K562 (cell line): ENCODE results near the gene ODF2. TPM values are rescaled to one million over a fixed set of nuclear protein-coding genes. Genes with fewer than 3 reads are reported as not detected.

Experiments
- ARID2 ChIP-seq: fragments of 450-650 bp; IDR thresholded peaks from 2 replicates; pipeline ENCODE4 v1.6.1; 2017; ENCODE audit warnings: antibody characterized with exemption, mild to moderate bottlenecking
- CBX1 ChIP-seq: sonication (generic); IDR thresholded peaks from 2 replicates; pipeline ENCODE4 v1.6.1; 2016; ENCODE audit warnings: antibody characterized with exemption, low read depth, mild to moderate bottlenecking
- ETV5 ChIP-seq: sonication (generic); formaldehyde crosslinking; IDR thresholded peaks from 2 replicates; pipeline ENCODE4 v1.4.0; 2020; ENCODE audit warnings: low read depth, mild to moderate bottlenecking, missing genetic modification reagents
- GABPB1 ChIP-seq: sonication (generic); formaldehyde crosslinking; IDR thresholded peaks from 2 replicates; pipeline ENCODE4 v1.8.0; 2022; ENCODE audit warnings: mild to moderate bottlenecking, missing genetic modification reagents
- GABPB2 ChIP-seq: fragments of 250-450 bp; sonication (Bioruptor Pico); conservative IDR thresholded peaks from 2 replicates; pipeline ENCODE4 v1.5.1; 2021; ENCODE audit warnings: mild to moderate bottlenecking
- IFI16 ChIP-seq: fragments of 250-450 bp; sonication (Bioruptor Pico); IDR thresholded peaks from 2 replicates; pipeline ENCODE4 v2.1.2; 2022; ENCODE audit warnings: mild to moderate bottlenecking, inconsistent platforms
- JUNB ChIP-seq: fragments of 450-650 bp; formaldehyde crosslinking; conservative IDR thresholded peaks from 2 replicates; pipeline ENCODE4 v1.4.0; 2020; ENCODE audit warnings: mild to moderate bottlenecking
- JUND ChIP-seq, 2 experiments: IDR thresholded peaks; 2 replicates in 1 of 2; 3 replicates in 1 of 2; pipeline ENCODE4 v1.6.1; 2011; ENCODE audit warnings: borderline replicate concordance in 2 of 2, low read depth in 2 of 2, low read length in 2 of 2, improper control_type of control experiment in 1 of 2, missing biosample characterization in 1 of 2, missing genetic modification characterization in 1 of 2, missing genetic modification reagents in 1 of 2
- KLF16 ChIP-seq: IDR thresholded peaks from 2 replicates; pipeline ENCODE4 v1.6.1; 2016; ENCODE audit warnings: antibody characterized with exemption
- LCOR ChIP-seq: sonication (generic); formaldehyde crosslinking; IDR thresholded peaks from 2 replicates; pipeline ENCODE4 v1.8.0; 2022; ENCODE audit warnings: mild to moderate bottlenecking, missing genetic modification reagents
- MEF2D ChIP-seq: conservative IDR thresholded peaks from 2 replicates; pipeline ENCODE4 v1.6.1; 2016; ENCODE audit warnings: low read depth, missing genetic modification characterization, missing compliant biosample characterization
- NFIC ChIP-seq: fragments of 450-650 bp; IDR thresholded peaks from 2 replicates; pipeline ENCODE4 v1.6.1; 2017; ENCODE audit warnings: mild to moderate bottlenecking, inconsistent platforms
- NFYB ChIP-seq: IDR thresholded peaks from 2 replicates; pipeline ENCODE4 v1.6.1; 2011; ENCODE audit warnings: mild to moderate bottlenecking, moderate library complexity; ENCODE audit not compliant: insufficient read length; ENCODE audit errors: extremely low read depth
- RB1 ChIP-seq: fragments of 450-650 bp; IDR thresholded peaks from 2 replicates; pipeline ENCODE4 v1.6.1; 2017; ENCODE audit warnings: low read depth, mild to moderate bottlenecking
- RCOR1 ChIP-seq, 2 experiments: IDR thresholded peaks; 2 replicates each; pipeline ENCODE4 v1.6.1; 2012; ENCODE audit warnings: low read depth in 2 of 2, low read length in 2 of 2, borderline replicate concordance in 1 of 2, improper control_type of control experiment in 1 of 2
- SAFB2 ChIP-seq: fragments of 200-400 bp; formaldehyde crosslinking; IDR thresholded peaks from 2 replicates; pipeline ENCODE4 v1.6.1; 2018; ENCODE audit warnings: borderline replicate concordance, low read length, low read depth, moderate library complexity; ENCODE audit not compliant: severe bottlenecking
- SP1 ChIP-seq: sonication (generic); formaldehyde crosslinking; IDR thresholded peaks from 2 replicates; pipeline ENCODE4 v1.8.1; 2022; ENCODE audit warnings: mild to moderate bottlenecking, missing genetic modification reagents
- SRSF1 ChIP-seq: fragments of 200-400 bp; formaldehyde crosslinking; IDR thresholded peaks from 2 replicates; pipeline ENCODE4 v1.6.1; 2017; ENCODE audit warnings: mild to moderate bottlenecking, low read depth, low read length, moderate library complexity
- TCF7L2 ChIP-seq: fragments of 150-350 bp; IDR thresholded peaks from 2 replicates; pipeline ENCODE4 v1.6.1; 2016; ENCODE audit warnings: low read depth, mild to moderate bottlenecking, low read length, moderate library complexity
- TEAD1 ChIP-seq, 2 experiments: fragments of 450-650 bp in 1 of 2; sonication (generic) in 1 of 2; formaldehyde crosslinking; IDR thresholded peaks; 2 replicates each; pipeline versions ENCODE4 v1.4.0 to v1.8.0; 2020 to 2022; ENCODE audit warnings: mild to moderate bottlenecking in 2 of 2, missing genetic modification reagents in 1 of 2
- YY1 ChIP-seq, 3 experiments: IDR thresholded peaks; 2 replicates each; pipeline ENCODE4 v1.6.1; 2011; ENCODE audit warnings: low read length in 2 of 3, mild to moderate bottlenecking in 2 of 3, moderate library complexity in 2 of 3, borderline replicate concordance in 1 of 3, control low read depth in 1 of 3, low read depth in 1 of 3; ENCODE audit not compliant: insufficient read depth in 3 of 3, insufficient replicate concordance in 2 of 3, control insufficient read depth in 1 of 3, insufficient read length in 1 of 3; ENCODE audit errors: extremely low read depth in 1 of 3
- ZNF431 ChIP-seq: sonication (generic); formaldehyde crosslinking; IDR thresholded peaks from 2 replicates; pipeline ENCODE4 v1.8.0; 2022; ENCODE audit warnings: mild to moderate bottlenecking, missing genetic modification reagents
- ZNF589 ChIP-seq: fragments of 200-800 bp; sonication (Bioruptor generic); IDR thresholded peaks from 2 replicates; pipeline ENCODE4 v1.6.1; 2016; ENCODE audit warnings: low read depth, missing genetic modification characterization, missing compliant biosample characterization
- ZNF668 ChIP-seq: fragments of 250-450 bp; sonication (Bioruptor Pico); IDR thresholded peaks from 2 replicates; pipeline ENCODE4 v1.8.0; 2022; ENCODE audit warnings: mild to moderate bottlenecking, inconsistent platforms
- polyA plus RNA-seq, 8 experiments: library from polyadenylated mRNA; depleted of rRNA in 4 of 8; stranded (reverse) in 5 of 8; unstranded in 3 of 8; fragments of >200 nt; fragmentation: Nextera tagmentation in 2 of 8; fragmentation: Illumina TruSeq in 1 of 8; extraction: Ambion mirVana in 2 of 8; extraction: Trizol in 1 of 8; gene quantifications; 2 replicates each; pipeline versions ENCODE4 v1.2.1 to v1.2.3, GENCODE V29; 2011 to 2014; ENCODE audit warnings: inconsistent platforms in 1 of 8, missing spikeins in 1 of 8
- total RNA-seq, 7 experiments: library from RNA; depleted of rRNA in 6 of 7; stranded (reverse); fragments of >200 nt in 6 of 7; fragmentation: Illumina TruSeq in 2 of 7; extraction: Trizol in 2 of 7; gene quantifications; 2 replicates each; pipeline versions ENCODE4 v1.2.1 to v1.2.3, GENCODE V29; 2011 to 2021; ENCODE audit warnings: low replicate concordance in 1 of 7
- TF ChIP-seq, protein P1 (sequence below), 2 experiments: fragments of 450-650 bp in 1 of 2; sonication (generic) in 1 of 2; formaldehyde crosslinking; conservative IDR thresholded peaks; 2 replicates each; pipeline versions ENCODE4 v1.4.0 to v1.8.1; 2020 to 2022; ENCODE audit warnings: mild to moderate bottlenecking in 1 of 2, missing genetic modification reagents in 1 of 2
- TF ChIP-seq, protein P2 (sequence below): sonication (generic); formaldehyde crosslinking; IDR thresholded peaks from 2 replicates; pipeline ENCODE4 v1.8.0; 2022; ENCODE audit warnings: missing genetic modification reagents, mild to moderate bottlenecking, moderate library complexity, borderline replicate concordance

Gene ODF2
- total and polyA plus RNA-seq, 9 of the 15 experiments (the other 6 are each of a cell fraction or from before 2014, with no cell fraction given), result 16.5 to 83.2 (median 69.7) TPM

DNA sequence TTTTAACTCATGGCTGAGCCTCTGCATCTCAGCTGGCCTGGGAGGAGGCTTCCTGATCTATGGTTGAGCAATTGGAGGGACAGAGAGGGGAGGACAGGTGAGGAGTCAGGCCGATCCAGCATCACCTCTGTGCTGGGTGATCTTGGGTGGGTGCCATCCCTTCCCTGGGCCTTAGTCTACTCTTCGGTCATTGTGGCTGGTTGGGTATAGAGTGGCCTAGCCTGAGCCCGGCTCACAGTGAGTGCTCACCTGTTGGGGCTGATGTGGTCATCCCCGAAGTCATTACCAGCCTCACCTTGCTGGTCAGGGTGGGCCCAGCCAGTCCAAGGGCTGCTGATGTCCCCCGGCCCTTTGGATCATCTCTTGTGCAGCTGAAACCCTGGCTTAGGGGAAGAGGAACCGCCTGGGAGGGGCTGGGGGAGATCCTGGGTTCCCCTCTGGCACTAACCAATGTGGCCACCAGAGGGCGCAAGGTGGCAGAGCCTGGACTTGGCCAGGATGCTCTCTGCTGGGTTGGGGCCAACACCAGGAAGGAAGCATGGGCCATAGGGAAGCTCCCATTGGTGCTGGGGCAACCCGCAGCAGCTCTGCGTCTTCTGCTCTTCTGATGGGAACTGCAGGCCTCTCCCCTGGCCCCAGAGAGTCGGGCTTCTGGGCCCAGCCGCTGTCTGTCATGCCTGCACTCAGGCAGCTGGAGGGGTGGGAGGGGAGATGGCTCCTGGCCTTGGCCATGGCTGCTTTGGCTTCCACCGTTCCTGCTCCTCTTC lies 17.3 kb upstream of the ODF2 start (continued):
- TF ChIP-seq JUND (IDR thresholded peaks at IDR 0.05; ENCODE audit: borderline replicate concordance, low read depth, low read length) (peak; percentile 39; the same call in 1 of the 2 replicates), JUND (tag; IDR thresholded peaks at IDR 0.05; ENCODE audit: borderline replicate concordance, low read depth, low read length) (no peak; the same call in 2 of the 3 replicates), RCOR1 (IDR thresholded peaks at IDR 0.05; ENCODE audit: borderline replicate concordance in 1 of 2, low read depth in 2 of 2, low read length in 2 of 2) (peak in 1 of 2 experiments; percentile 84; a peak in 2 of 4 replicates), TCF7L2 (no peak), ARID2 (0 out of 2 replicates have a peak, but pooled peaks have one; percentile 44), IFI16 (CRISPR knock-in tag) (no peak), ZNF668 (CRISPR knock-in tag) (no peak), ZNF589 (CRISPR knock-in tag) (no peak), KLF16 (peak; percentile 53), SRSF1 (no peak), SAFB2 (no peak), TEAD1 (CRISPR knock-in tag; IDR thresholded peaks at IDR 0.05) (no peak), GABPB2 (CRISPR knock-in tag) (no peak), JUNB (CRISPR knock-in tag) (no peak), SP1 (0 out of 2 replicates have a peak, but pooled peaks have one; percentile 45), ZNF431 (CRISPR knock-in tag) (no peak), ETV5 (CRISPR knock-in tag) (0 out of 2 replicates have a peak, but pooled peaks have one; percentile 37), YY1 (IDR thresholded peaks at IDR 0.05; ENCODE audit: borderline replicate concordance in 1 of 3, control insufficient read depth in 1 of 3, extremely low read depth in 1 of 3, insufficient read depth in 3 of 3, insufficient read length in 1 of 3, insufficient replicate concordance in 2 of 3, low read depth in 1 of 3, low read length in 2 of 3) (peak in 1 of 3 experiments; percentile 35), NFYB (no peak), NFIC (peak; percentile 93), GABPB1 (peak; percentile 61; the same call in 1 of the 2 replicates), CBX1 (no peak), RB1 (peak; percentile 66; the same call in 1 of the 2 replicates), LCOR (CRISPR knock-in tag) (peak; percentile 40; the same call in 1 of the 2 replicates), MEF2D (tag) (no peak)
- TF ChIP-seq, protein P1, sequence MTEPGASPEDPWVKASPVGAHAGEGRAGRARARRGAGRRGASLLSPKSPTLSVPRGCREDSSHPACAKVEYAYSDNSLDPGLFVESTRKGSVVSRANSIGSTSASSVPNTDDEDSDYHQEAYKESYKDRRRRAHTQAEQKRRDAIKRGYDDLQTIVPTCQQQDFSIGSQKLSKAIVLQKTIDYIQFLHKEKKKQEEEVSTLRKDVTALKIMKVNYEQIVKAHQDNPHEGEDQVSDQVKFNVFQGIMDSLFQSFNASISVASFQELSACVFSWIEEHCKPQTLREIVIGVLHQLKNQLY (CRISPR knock-in tag; conservative IDR thresholded peaks at IDR 0.05), result 0 out of 4 replicates have a peak, but pooled peaks of 1 of the 2 experiments have one; percentile 63
- TF ChIP-seq, protein P2, sequence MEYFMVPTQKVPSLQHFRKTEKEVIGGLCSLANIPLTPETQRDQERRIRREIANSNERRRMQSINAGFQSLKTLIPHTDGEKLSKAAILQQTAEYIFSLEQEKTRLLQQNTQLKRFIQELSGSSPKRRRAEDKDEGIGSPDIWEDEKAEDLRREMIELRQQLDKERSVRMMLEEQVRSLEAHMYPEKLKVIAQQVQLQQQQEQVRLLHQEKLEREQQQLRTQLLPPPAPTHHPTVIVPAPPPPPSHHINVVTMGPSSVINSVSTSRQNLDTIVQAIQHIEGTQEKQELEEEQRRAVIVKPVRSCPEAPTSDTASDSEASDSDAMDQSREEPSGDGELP, result peak; percentile 68; the same call in 1 of the 2 replicates
